ENCODE measurements around the gene KCNT2.
"Not testable (repeated sequence)": the region's sequence is repeated elsewhere in the genome, so short reads cannot be mapped to it uniquely, and the experiment has no call there.

The KCNT2 gene

DNA sequence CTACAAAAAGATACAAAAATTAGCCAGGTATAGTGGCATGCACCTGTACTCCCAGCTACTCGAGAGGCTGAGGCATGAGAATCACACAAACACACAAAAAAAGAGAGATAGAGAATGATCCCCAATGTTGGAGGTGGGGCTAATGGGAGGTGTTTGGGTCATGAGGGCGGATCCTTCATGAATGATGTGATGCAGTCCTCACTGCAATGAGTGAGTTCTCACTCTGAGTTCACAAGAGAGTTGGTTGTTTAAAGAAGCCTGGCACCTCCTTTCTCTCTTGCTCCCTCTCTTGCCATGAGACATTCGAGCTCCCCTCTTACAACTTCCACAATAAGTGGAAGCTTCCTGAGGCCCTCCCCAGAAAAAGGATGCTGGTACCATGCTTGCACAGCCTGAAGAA, 17.3 kb downstream of the KCNT2 start:
- H3K4me3 ChIP-seq (ENCODE audit: low read depth, low read length): no peak overlapping the region

DNA sequence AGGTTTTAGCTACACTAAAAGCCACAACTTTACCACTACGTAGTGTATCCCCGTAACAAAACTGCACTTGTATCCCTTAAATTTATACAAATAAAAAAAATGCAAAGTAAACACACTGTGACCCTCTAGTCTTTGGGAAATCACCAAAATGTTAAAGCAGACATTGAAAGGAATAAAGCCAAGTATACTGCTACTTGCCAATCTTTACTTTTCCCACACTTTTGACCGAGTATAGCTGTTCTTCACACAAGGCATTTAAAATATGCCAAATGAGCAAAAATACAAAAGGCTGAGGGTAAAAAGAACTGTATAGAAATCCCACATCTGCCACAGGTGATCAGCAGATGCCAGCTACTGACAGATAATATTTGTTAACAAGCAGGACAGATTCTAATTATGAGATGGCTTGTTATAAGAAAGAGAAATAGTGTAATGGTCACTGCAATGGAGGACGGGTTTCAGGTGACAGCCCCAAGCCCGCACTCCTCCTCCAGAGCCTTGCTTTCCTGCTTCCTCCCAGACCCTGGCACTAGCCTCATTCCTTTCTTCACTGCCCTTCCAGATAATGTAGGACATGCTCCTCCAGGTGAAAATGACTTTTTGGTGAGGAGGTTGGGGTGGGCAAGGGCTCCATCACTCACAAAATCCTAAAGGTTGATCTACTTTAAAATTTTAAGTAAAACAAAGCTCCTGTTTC, 18.1 kb downstream of the KCNT2 start:
- H3K4me3 ChIP-seq (ENCODE audit: low read depth, low read length): no peak overlapping the region

DNA sequence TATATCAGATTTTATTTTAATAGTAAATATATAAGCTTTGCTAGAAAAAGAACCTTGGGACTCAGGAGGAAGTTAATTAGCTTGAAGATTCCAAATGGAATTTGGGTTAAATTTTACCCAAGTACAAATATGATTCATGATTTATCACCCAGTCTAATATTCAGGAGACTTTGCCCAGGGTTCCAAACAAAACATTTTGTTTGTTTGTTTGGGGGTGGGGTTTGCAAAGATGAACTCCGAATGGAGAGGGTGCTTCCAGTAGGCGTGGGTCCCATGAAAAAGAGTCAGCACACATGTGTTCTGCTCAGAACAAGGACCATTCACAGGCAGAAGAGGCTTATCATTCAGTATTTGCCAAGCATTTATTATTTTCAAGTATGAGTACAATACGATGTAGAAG, 23.5 kb downstream of the KCNT2 start:
- H3K4me3 ChIP-seq (ENCODE audit: low read depth, low read length): no peak overlapping the region

DNA sequence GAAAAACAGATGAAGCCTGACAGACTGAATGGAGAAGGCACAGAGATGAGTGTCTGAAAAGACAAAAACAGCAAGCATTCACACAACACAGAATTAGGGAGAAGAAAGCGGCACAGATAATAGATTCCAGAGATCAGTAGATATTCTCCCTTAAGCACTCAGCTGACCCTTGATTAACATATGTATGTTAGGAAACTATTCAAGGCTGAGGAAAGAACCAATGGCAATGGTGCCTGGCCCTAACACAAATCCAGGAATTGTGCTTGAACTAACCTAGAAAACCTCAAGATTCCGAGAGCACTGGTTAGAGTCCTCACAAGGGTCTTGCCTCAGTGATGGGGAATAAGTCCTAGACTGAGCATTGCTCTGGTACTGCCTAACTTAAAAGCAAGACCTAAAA, 30.9 kb downstream of the KCNT2 start:
- H3K4me3 ChIP-seq (ENCODE audit: low read depth, low read length): no peak overlapping the region

DNA sequence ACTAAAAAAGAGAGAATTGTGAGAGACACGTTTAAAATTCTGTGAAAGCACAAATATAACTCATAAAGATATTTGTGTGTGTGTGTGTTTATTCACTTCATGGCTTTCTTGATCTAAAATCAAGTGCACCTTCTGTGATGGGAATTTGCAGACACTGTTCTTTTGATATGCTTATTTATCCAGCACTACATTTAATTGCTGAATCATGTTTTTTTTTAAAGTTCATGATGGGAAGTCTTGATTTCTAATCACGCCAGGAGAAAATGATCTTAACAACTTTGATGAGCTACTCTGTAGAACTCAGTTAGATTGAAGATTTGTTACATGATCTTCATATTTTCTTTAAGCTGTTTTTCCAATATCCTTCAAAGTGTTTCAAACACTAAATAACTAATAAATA, 35.0 kb downstream of the KCNT2 start:
- no peak overlapping the region for H3K4me3 ChIP-seq (ENCODE audit: low read depth, low read length)

DNA sequence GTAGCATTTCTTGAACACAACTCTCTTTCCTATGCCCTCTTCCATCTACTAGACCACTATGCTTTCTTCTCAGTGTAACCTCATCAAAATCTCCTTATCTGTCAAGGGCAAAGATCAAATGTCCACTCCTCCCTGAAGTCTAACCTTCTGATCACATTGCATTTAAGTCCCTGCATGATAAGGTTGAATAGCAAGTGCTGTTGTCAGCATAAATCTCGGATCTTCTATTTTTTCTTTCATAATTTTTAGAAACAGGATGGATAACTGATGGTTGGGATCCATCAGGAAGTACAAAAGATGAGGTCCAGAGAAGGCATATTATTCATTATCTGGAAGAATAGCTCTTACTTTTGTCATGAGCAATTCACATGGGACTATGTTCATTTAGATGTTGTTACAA, 41.0 kb downstream of the KCNT2 start:
- no peak overlapping the region for H3K4me3 ChIP-seq (ENCODE audit: low read depth, low read length)

DNA sequence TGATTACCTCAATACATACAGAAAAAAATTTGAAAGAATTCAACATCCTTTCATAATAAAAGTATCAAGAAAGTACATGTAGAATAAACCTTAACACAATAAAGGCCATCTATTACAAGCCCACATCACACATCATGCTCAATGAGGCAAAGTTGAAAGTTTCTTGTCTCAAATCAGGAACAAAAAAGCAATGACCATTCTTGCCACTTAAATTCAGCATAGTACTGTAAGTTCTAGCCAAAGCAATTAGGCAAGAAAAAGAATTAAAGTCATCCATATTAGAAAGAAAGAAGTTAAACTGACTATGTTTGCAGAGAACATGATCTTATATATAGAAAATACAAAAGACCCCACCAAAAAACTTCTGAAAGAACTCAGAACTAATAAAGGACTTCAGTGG, 44.5 kb downstream of the KCNT2 start:
- H3K4me3 ChIP-seq (ENCODE audit: low read depth, low read length): no peak overlapping the region

DNA sequence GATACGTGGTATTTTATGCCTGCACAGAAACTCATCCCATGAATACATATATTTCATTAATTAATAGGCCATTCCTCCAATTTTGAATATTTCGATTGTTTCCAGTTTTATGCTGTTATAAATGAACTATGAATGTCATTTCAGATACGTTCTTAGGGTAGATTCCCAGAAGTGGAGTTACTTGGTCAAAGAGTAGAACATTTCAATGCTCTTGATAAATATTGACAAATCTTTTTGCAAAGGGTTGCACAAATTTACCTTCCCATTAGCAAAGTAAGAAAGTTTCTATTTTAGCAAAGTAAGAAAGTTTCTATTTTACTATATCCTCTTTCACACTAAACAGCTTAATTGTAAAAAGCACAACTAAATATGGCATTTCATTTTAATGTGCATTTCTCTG, 48.9 kb downstream of the KCNT2 start:
- no peak overlapping the region for H3K4me3 ChIP-seq (ENCODE audit: low read depth, low read length)

DNA sequence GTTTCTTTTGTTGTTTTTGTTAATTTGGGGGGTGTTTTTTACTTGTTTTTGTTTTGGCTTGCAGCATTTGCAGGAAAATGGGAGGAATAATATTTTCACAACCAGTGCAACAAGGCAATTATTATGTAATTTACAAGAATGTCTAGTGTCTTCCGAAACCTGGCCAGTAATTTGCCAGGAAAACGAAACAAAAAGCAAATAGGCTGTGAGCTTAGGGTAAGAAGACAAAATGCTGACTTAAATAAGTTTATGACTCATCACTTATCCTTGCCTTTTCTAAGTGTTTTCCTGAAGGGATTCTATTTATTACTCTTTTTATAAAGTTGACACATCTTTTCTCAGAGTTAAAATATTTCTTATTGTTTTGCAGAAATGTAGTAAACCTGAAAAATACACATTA, 49.8 kb downstream of the KCNT2 start:
- H3K4me3 ChIP-seq (ENCODE audit: low read depth, low read length): no peak overlapping the region

DNA sequence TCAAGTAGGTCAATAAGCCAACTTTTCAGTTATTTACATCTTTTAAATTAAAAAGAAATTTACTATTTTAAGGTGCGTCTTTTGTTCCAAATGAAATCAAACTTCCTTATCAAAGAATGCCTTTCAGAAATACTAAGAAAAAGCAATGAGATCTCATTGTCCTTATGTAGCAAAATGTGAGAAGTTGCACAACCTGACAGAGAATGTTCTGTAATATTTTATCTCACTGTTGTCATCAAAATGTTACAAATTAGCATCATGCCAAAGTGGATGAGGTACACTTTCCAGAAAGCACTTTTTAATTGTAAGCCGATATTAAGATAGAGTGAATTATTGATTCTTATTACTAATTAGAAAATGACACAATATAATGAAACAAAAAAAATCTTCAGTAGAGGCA, 50.4 kb downstream of the KCNT2 start:
- H3K4me3 ChIP-seq (ENCODE audit: low read depth, low read length): no peak overlapping the region

DNA sequence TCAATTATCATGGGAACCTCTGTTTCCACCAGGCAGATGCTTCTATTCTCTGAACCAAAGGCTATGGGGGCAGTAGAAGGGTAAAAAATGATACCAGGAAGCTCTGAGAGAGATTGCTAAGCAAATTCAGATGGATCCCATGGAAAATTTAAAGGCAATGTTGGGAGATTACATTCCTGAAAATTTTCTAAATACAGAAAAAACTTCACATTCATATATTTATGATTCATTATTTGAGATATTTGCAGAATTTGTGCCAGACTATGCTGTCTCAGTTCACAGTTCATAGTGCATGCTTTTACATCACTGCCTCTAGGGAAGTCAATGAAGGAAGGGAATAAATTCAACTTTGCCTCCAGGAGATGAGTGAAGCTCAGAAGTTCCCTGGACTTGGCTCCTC, 57.5 kb downstream of the KCNT2 start:
- no peak overlapping the region for H3K4me3 ChIP-seq (ENCODE audit: low read depth, low read length)

DNA sequence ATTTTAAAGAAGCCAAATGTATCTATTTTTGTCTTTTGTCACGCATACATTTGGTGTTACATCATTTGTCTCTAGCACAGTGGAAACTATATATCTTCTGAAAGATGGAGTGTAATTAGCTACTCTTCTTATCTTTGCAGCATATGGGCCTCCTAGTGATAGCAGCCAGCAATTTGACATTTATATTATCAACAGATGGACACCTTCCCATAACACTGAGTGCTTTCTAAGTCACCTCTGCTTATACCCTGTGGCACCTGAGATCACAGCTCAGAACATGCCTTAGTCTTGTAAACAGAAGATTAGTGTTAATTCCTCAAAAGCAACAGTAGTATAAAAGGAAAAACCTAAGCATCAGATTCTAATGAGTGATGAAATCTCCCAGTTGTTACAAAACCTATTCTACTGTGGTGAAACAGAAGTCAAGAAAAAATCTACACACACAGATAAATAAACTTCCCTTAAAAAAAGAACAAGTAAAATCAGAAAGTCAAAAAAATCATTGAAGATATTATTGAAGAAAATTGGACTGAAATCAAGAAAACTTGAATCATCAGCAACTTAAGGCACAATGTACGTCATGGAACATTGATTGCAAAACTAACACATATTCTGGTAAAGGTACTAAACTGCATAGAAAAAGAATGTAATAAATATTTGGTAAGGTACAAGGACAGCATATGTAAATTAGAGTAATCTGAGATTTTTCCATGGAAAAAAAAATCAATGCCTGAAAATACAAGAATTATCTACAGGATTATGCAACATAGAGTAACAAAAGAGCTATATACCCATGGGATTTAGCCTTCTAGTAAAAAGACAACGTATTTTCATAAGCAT, 61.7 kb downstream of the KCNT2 start:
- H3K4me3 ChIP-seq (ENCODE audit: low read depth, low read length): no peak overlapping the region

DNA sequence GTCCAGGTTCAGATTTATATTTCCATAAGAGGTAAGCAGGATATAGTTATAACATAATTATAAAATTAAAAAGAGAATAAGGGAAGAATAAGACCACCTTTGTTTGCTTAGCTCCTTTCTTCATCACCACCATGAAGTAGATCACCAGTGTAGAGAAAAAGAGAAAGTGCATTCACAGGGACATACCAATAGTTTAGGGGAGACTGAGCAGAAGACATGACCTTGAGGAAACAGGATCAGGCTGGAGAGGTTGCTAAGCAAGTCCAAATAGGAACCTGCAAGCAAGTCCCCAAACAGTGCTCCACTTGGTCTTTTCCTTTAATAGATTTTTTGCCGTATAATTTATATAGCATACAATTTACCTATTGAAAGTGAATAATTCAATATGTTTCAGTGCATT, 63.0 kb downstream of the KCNT2 start:
- no peak overlapping the region for H3K4me3 ChIP-seq (ENCODE audit: low read depth, low read length)

DNA sequence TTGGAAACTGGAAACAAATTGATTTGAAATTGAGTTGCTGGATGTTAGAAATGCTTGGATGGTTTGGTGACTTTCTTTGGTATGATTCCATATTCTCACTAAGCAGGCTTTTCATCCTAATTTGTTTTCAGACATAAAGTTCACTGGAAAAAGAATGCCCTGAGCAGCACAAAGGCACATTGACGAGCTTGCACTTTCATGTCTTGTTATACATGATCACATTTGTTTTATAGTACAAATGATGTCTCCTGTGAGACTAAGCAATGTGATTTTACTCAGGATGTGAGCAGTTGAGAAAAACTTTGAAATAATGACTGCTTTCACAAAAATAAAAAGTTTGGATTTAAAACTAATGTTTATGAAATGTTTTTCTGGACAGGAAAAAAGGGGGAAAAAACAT, 63.6 kb downstream of the KCNT2 start:
- H3K4me3 ChIP-seq (ENCODE audit: low read depth, low read length): no peak overlapping the region

DNA sequence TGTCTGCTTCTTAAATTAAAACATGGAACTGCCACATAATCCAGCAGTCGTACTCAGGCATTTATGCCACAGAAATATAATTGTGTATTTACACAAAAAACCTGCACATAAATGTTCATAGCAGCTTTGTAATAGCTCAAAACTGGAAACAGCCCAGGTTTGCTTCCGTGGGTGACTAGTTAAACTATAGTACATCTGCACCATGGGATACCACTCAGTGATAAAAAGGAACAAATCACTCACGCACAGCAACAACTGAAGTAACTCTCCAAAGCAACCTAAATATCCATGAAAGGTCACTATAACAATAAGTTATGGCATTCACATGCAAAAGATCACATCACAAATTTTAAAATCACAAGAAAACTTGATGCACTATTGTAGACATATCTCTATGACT, 64.4 kb downstream of the KCNT2 start:
- no peak overlapping the region for H3K4me3 ChIP-seq (ENCODE audit: low read depth, low read length)

DNA sequence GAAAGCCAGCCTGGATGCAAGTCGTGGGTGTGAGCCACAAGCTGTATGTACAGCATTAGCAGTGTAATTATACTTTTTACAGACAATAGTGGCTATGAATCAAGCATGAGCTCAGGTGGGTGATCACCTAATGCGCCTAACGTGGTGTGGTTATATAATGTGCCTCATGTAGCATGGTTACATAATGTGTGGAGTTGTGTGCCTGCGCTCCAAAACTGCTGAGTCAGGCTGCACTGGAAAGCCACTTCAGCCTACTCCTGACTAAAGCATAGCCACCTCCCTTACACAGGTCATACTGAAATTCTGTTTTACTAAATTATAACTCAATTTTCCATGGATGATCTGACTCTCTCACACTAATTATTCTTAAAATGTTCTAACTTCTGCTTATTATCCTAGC, 69.8 kb downstream of the KCNT2 start:
- no peak overlapping the region for H3K4me3 ChIP-seq (ENCODE audit: low read depth, low read length)

DNA sequence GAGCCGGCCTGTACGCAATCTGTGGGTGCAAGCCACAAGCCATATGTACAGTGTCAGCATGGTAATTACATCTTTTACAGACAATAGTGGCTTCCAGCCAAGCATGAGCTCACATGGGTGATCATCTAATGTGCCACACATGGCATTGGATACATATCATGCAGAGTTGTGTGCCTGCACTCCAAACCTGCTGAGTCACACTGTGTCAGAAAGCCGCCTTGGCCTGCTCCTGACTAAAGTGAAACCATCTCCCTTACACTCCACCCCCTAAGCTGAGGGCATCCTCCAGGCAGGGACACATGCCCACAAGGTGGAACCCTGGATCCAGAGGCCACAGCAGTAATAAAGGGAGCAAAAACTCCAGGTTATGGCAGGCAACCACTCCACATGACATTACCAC, 72.5 kb downstream of the KCNT2 start:
- no peak overlapping the region for H3K4me3 ChIP-seq (ENCODE audit: low read depth, low read length)

DNA sequence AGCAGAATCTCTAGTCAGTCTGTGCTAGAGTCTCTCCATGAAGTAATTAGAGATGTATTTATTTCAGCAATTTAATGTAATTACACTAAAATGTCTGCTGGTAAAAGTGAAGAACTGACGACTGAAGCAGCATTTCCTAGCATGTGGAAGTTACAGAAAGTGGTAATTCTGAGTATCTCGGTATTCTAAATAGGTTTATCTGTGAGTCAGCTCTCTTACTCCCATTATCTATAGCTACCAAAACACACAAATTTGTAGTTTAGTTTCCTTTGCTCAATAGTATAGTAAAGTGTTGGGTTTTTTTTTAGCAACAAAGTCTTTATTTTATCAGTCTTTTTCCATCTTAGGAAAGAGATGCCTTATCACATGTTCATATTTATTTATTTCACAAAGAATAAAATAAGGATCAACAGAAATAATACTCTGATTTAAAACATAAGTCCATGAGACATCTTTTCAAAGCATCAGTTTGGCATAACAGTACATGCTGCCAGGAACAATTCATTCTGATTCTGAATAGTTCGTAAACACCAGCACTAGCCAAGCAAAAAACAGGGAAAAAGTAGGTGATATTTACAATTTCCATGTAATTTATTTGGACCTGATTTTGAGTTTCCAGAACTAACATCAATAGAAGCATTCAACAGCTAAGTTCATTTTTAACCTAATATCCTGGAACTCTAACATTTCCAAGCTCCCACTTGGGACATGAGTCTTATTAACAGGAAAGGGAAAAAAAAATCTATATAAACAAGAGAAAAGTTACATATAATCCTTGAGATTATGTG, 76.3 kb downstream of the KCNT2 start:
- H3K4me3 ChIP-seq (ENCODE audit: low read depth, low read length): no peak overlapping the region

DNA sequence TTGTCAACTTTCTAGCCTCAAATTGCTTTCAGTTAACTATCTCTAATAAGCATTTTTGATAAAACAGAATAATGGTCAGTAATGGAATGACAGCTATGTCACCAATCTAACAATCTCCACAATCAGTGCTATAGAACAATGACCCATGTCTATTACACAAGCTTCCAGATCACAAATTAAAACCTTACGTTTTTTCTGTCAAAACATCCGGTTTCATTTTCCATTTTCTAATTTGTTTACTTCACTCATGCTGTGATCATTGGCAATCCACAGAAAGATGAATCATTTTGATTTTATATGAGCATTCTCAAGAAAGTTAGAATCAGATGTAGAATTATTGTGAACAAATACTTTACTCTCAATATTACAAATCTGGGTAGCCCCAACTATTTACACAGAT, 80.3 kb downstream of the KCNT2 start:
- H3K4me3 ChIP-seq (ENCODE audit: low read depth, low read length): no peak overlapping the region

DNA sequence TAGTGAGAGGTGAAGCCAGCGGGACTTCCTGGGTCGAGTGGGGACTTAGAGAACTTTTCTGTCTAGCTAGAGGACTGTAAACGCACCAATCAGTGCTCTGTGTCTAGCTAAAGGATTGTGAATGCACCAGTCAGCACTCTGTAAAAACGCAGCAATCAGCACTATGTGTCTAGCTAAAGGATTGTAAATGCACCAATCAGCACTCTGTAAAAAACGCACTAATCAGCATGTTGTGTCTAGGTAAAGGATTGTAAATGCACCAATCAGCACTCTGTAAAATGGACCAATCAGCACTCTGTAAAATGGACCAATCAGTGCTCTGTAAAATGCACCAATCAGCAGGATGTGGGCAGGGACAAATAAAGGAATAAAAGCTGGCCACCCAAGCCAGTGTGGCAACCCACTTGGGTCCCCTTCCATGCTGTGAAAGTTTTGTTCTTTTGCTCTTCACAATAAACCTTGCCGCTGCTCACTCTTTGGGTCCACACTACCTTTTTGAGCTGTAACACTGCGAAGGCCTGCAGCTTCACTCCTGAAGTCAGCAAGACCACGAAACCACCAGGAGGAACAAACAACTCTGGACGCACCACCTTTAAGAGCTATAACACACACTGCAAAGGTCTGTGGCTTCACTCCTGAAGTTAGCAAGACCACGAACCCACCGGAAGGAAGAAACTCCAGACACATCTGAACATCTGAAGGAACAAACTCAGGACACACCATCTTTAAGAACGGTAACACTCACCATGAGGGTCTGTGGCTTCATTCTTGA, 85.5 kb downstream of the KCNT2 start:
- not testable (repeated sequence) for H3K4me3 ChIP-seq (ENCODE audit: low read depth, low read length)

DNA sequence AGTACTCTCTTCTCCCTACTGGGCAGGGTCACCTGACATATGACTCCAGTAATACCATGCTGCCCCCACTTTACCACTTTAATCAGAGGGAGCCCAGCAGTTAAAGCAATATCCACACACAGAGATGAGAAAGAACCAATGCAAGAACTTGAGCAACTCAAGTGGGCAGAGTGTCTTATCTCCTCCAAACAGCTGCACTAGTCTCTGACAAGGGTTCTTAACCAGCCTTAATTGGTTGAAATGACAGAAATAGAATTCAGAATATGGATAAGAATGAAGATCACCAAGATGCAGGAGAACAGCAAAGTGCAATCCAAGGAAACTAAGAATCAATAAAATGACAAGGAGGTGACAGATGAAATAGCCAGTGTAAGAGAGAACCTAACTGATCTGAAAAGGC, 91.0 kb downstream of the KCNT2 start:
- no peak overlapping the region for H3K4me3 ChIP-seq (ENCODE audit: low read depth, low read length)
